CD1c-positive myeloid dendritic cell (primary cell): Measurements from ENCODE around the gene ASPSCR1.
"Not testable (repeated sequence)": the region's sequence is repeated elsewhere in the genome, so short reads cannot be mapped to it uniquely, and the experiment has no call there.

Source experiments
- DNase-seq: peaks from one replicate; pipeline ENCODE4 v3.0.0-alpha.2; 2016; ENCODE audit errors: extremely low spot score

Gene ASPSCR1

GRCh38 chr17:81981511-81981910 lies 4.1 kb downstream of the ASPSCR1 start:
- DNase-seq: not testable (repeated sequence)

DNA sequence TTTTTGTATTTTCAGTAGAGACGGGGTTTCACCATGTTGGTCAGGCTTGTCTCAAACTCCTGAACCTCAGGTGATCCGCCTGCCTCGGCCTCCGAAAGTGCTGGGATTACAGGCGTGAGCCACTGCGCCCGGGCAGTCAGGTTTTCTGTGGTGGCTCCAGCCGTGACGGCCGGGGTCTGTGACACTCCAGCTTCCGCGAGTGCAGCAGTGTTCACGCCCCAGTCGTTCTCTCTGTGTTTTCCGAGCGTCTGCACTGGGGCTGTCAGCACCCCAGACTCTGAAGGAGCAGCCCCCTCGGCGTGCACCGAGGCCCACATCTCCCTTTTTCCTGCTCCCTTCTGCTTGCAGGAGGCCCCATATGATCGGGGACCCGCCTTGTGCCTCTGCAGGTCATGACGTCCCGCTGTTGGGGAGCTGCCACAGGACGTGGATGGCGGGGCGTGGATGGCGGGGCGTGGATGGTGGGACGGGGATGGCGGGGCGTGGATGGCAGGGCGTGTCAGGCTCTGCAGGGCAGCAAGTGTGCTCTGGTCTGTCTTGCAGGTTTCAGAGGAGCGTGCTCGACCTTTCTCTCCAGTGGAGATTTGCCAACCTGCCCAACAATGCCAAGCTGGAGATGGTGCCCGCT lies 5.7 kb downstream of the ASPSCR1 start:
- DNase-seq: no peak

DNA sequence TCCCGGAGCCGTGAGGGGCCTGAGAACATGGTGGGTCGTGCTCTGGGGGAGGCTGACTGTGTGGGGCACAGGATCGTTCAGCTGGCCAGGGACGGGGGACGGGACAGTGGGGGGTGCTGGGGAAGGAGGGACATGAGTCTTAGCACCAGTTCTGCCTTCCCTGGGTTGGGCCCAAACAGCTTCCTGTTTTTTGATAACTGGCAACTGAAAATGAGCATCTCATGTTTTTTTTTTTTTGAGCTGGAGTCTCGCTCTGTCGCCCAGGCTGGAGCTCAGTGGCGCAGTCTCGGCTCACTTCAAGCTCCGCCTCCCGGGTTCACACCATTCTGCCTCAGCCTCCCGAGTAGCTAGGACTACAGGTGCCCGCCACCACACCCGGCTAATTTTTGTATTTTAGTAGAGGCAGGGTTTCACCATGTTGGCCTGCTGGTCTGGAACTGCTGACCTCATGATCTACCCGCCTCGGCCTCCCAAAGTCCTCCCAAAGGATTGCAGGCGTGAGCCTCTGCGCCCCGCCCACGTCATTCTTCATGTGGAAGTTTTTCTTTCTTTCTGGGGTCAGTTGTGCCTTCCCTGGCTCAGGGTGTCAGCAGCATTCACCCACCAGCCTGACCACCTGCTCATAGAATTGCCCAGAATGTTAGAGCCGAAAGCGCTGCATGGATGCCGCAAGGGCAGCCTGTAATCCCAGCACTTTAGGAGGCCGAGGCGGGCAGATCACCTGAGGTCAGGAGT lies 6.4 kb downstream of the ASPSCR1 start:
- DNase-seq: peak; percentile 44

GRCh38 chr17:81984773-81985410 lies 7.5 kb downstream of the ASPSCR1 start:
- no peak for DNase-seq

- no peak for DNase-seq
These were observed 9.2 kb downstream of the ASPSCR1 start for GRCh38 chr17:81986606-81987005.

GRCh38 chr17:81987161-81987770 lies 9.8 kb downstream of the ASPSCR1 start:
- DNase-seq: no peak

DNA sequence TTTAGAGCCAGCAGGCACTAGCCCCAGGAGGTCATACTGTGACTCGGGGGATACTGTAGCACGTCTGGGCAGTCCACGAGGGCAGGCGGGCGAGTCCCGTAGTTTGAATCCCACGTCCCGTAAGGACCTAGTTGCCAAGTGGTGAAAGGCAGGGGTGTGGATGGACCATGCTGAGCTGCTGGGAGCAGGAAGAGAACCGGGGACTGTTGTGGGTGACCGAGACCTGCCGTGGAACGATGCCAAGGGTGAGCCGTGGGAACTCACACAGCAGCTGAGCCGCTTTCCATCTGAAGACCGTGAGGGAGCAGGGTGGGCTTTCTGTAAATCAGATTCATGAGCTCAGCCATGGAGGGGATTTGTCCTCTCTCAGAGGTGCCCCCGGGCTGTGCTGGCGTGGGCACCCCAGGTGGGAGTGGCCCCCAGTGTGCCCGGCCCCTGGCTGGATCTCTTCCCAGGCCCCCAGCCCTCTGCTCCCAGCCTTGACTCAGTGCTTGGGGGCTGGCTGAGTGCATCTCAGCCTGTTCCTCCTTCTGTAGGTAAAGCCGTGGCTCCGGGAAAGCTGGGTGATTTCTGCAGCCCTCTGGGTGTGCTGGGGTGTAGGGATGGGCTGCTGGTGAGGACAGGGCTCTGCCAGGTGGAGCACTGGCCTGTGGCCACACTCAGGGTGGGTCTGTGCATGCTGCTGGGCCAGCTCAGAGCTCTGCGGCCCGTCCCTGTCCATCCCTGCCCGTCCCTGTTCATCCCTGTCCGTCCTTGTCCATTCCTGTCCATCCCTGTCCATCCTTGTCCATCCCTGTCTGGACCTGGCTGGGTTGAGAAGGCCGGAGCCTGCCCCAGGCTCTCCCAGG lies 13.6 kb downstream of the ASPSCR1 start:
- DNase-seq: no peak

- DNase-seq: no peak
These were observed 14.4 kb downstream of the ASPSCR1 start for GRCh38 chr17:81991684-81992305.

- DNase-seq: no peak
These were observed 15.1 kb downstream of the ASPSCR1 start for GRCh38 chr17:81992306-81993102.

DNA sequence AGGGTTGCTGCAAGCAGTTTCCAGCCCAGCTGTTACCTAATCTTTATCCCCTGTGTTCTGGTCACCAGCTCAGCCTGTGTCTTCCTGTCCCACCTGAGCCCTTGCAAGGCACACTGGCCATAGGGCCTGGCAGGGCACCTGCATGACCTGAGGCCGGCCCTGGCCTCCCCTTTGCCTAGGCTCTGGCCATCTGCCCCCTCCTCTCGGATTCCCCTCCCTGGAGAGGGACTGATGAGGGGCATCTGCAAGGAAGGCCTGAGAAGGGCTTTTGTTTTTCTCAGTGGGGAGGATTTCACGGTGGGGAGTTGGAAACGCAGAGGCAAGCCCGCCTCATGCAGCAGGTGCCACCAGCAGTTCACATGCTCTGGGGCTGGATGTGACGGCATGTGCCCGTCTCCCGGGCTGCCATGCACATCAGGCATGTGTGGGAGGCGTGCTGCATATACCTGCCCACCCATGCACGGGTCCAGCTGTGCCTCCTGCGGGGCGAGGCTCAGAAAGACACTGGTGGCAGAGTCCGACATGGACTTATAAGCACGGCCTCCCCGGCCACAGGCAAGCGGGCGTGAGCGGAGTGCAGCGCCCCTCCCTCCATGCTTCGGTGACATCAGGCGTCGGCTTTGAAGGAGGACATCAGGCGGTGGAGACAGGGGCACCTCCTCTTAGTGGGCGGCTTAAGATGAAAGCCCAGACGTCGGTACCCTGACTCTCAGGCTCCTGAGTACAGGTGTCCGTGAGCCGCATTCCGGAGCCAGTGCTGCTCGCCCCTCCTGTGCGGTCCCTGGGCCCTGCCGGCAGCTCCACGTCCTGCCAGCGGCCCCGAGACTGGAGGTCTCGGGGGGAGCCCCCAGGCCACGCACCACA lies 16.5 kb downstream of the ASPSCR1 start:
- no peak for DNase-seq

DNA sequence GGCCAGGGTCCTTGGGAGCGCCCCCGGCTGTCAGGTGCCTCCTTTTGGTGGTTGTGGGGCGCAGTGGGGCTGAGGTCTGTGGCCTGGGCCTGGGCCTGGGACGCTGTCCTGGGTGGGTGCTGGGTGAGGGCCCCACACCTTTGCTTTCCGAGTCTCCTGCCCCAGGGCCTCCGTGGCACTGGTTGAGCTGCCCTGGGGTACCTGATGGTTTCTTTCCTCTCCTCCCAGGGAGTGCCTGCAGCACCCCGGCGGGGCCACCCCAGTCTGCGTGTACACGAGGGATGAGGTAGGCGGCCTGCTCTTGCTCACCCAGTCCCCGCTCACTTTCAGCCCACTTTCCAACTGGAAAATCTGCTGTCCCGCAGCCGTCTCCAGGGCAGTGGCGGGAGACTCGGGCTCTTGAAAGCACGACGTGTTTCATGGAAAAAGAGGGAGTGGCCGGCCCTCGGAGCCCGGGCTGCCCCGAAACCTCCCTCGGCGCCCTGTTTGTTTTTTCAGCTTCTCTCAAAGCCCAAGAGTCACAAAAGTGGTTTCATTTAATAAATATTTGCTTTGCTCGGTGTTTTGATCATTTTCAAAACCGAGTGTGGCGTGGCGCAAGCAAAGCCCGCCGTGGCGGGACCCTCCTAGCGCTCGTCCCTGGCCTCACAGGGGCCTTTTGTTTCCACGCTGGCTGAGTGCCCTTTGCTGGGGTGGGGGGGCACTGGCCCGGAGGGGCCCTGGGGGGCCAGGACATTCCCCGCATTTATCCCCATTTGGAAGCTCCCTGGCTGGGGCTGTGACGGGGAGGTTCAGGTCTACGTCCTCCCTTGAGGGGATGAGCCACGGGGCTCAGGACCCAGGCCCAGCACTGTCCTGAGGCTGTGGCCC lies 17.4 kb downstream of the ASPSCR1 start:
- no peak for DNase-seq

- no peak for DNase-seq
These were observed 18.2 kb downstream of the ASPSCR1 start for GRCh38 chr17:81995463-81996231.

- no peak for DNase-seq
These were observed 18.9 kb downstream of the ASPSCR1 start for GRCh38 chr17:81996232-81996756.

DNA sequence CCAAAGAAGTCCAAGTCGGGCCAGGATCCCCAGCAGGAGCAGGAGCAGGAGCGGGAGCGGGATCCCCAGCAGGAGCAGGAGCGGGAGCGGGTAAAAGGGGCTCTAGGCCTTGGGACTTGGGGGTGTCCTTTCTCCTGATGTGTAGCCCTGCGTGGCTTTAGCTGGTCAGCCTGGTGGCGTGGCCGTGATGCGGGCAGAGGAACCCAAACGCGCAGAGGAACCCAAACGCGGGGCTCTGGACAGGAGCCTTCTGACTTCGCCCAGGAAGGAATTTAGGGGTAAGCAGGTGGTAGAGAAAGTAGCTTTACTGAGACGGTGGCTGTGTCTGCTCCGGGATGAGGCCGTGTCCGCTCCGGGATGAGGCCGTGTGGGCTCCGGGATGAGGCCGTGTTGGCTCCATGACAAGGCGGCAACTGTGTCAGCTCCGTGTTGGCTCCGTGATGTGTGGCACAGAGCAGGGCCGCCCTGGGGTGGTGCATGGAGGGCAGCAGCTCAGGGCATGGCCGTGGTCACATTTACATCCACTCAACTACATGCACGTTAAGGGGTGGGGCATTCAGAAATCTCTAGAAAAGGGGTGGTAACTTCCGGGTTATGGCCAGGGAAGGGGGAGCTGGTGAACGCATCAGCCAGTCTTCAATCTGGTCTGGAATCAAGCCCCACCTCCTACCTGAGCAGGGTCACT lies 19.5 kb downstream of the ASPSCR1 start:
- DNase-seq: no peak

DNA sequence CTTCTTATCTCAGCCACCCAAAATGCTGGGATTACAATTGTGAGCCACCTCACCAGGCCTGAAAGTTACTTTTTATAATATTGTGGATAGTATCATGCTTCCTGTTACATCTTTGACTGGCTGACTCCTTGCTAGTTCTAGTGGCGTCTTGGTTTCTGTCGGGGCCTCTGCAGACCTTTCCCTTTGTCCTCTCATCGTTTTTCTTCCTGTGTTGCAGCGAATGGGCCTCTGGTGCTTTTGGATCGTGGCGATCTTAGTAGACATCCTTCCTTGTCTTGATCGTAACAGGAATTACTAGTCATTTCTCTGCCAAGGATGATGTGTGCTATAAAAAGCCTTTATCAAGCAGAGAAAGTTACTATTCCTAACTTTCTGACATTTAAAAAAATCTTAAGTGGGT lies 20.8 kb downstream of the ASPSCR1 start:
- no peak for DNase-seq

DNA sequence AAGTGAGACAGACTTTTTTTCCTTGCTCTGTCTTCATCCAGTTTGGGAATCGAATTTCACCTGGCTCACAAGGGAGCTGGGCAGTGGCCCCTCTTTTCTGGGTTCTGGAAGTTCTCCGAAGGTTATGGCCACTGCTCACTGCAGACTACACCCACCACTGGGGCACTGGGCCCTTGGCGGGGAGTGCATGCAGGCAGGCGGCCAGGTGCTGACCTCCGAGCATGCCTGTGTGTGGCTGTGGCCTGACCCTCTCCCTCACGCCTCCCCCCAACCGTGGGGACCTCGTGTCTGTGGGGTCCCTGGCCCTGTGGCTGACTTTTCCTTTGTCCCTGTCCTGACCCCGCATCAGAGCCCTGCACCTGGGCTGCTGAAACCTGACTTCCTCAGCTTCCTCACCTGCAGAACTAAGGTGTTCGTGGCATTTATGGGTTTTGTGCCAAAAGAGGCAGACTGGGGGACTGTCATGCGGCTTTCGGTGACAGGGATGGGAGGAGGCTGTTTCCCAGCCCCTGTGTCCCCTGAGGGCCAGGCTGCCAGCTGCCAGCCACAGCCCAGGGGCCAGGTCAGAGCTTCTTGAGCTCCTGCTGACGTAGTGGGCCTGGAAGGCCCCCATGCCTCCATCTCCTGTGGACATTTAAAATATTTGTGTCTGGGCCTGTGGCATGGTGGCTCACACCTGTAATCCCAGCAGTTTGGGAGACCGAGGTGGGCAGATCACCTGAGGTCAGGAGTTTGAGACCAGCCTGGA lies 21.4 kb downstream of the ASPSCR1 start:
- no peak for DNase-seq
